HEK293 (cell line): ENCODE measurements around the gene ZNF554.

ENCODE experiments used
- CTCF ChIA-PET: fragments of 350-600 bp; formaldehyde crosslinking; extraction: SDS; loops from one replicate; lab custom pipeline; 2021; ENCODE audit warnings: antibody characterized with exemption; lab: Yijun Ruan, JAX
- POLR2A ChIA-PET: fragments of 300-600 bp; formaldehyde crosslinking; extraction: SDS; loops from one replicate; lab custom pipeline; 2020; ENCODE audit warnings: antibody characterized with exemption, inconsistent platforms; lab: Yijun Ruan, JAX
- H3K27ac ChIP-seq: fragments of 200-500 bp; sonication (Bioruptor generic); 2 replicates; pipeline ENCODE4 v1.5.1; 2014; ENCODE audit warnings: low read depth, low read length, control low read depth, inconsistent platforms; ENCODE audit errors: extremely low read depth
- H3K36me3 ChIP-seq, 2 experiments: fragments of 200-500 bp in 1 of 2; sonication (Bioruptor generic) in 1 of 2; 1 replicate in 1 of 2; 2 replicates in 1 of 2; pipeline ENCODE4 v1.5.1; 2014 to 2017; ENCODE audit warnings: inconsistent platforms in 2 of 2, low read length in 2 of 2; ENCODE audit not compliant: control insufficient read depth in 2 of 2, insufficient read depth in 1 of 2
- H3K4me1 ChIP-seq: fragments of 200-500 bp; sonication (Bioruptor generic); 2 replicates; pipeline ENCODE4 v1.5.1; 2014; ENCODE audit warnings: mild to moderate bottlenecking, low read length, inconsistent platforms; ENCODE audit not compliant: control insufficient read depth, insufficient read depth
- H3K4me3 ChIP-seq: 2 replicates; pipeline ENCODE4 v1.5.1; 2011; ENCODE audit warnings: low read depth, mild to moderate bottlenecking, control low read depth, low read length, moderate library complexity
- H3K9me3 ChIP-seq: fragments of 200-500 bp; sonication (Bioruptor generic); 2 replicates; pipeline ENCODE4 v1.5.1; 2014; ENCODE audit warnings: low read depth, low read length, inconsistent platforms; ENCODE audit not compliant: control insufficient read depth, insufficient read depth
- EGR2 ChIP-seq: fragments of 450-650 bp; formaldehyde crosslinking; IDR thresholded peaks from 2 replicates; pipeline ENCODE4 v1.5.1; 2016; ENCODE audit warnings: low read depth, missing biosample characterization, missing genetic modification characterization
- FEZF1 ChIP-seq: fragments of 450-650 bp; formaldehyde crosslinking; IDR thresholded peaks from 2 replicates; pipeline ENCODE4 v1.5.1; 2016; ENCODE audit warnings: missing biosample characterization, missing genetic modification characterization
- KLF16 ChIP-seq: fragments of 450-650 bp; formaldehyde crosslinking; IDR thresholded peaks from 2 replicates; pipeline ENCODE4 v1.5.1; 2017; ENCODE audit warnings: missing biosample characterization, missing genetic modification characterization
- KLF8 ChIP-seq: fragments of 450-650 bp; formaldehyde crosslinking; IDR thresholded peaks from 2 replicates; pipeline ENCODE4 v1.5.1; 2016; ENCODE audit warnings: missing biosample characterization, missing genetic modification characterization
- KLF9 ChIP-seq: fragments of 450-650 bp; formaldehyde crosslinking; IDR thresholded peaks from 2 replicates; pipeline ENCODE4 v1.5.1; 2016; ENCODE audit warnings: missing biosample characterization, missing genetic modification characterization, low read depth
- SP7 ChIP-seq: fragments of 450-650 bp; formaldehyde crosslinking; IDR thresholded peaks from 2 replicates; pipeline ENCODE4 v1.5.1; 2016; ENCODE audit warnings: missing biosample characterization, missing genetic modification characterization
- WT1 ChIP-seq: fragments of 450-650 bp; formaldehyde crosslinking; IDR thresholded peaks from 2 replicates; pipeline ENCODE4 v1.5.1; 2016; ENCODE audit warnings: missing biosample characterization, missing genetic modification characterization
- ZBTB21 ChIP-seq: fragments of 450-650 bp; formaldehyde crosslinking; IDR thresholded peaks from 2 replicates; pipeline ENCODE4 v1.5.1; 2017; ENCODE audit warnings: missing biosample characterization, missing genetic modification characterization
- ZNF155 ChIP-seq: fragments of 450-650 bp; formaldehyde crosslinking; IDR thresholded peaks from 2 replicates; pipeline ENCODE4 v1.5.1; 2016; ENCODE audit warnings: missing biosample characterization, missing genetic modification characterization
- ZNF530 ChIP-seq: fragments of 450-650 bp; formaldehyde crosslinking; IDR thresholded peaks from 2 replicates; pipeline ENCODE4 v1.5.1; 2016; ENCODE audit warnings: low read depth, missing biosample characterization, missing genetic modification characterization
- ZNF629 ChIP-seq: fragments of 450-650 bp; formaldehyde crosslinking; IDR thresholded peaks from 2 replicates; pipeline ENCODE4 v1.5.1; 2017; ENCODE audit warnings: missing biosample characterization, missing genetic modification characterization
- ZNF660 ChIP-seq: fragments of 450-650 bp; IDR thresholded peaks from 2 replicates; pipeline ENCODE4 v1.5.1; 2018; ENCODE audit warnings: missing biosample characterization, mild to moderate bottlenecking, missing genetic modification characterization
- ZNF670 ChIP-seq: fragments of 450-650 bp; formaldehyde crosslinking; IDR thresholded peaks from 2 replicates; pipeline ENCODE4 v1.5.1; 2016; ENCODE audit warnings: missing biosample characterization, missing genetic modification characterization, low read depth
- ZNF707 ChIP-seq: fragments of 450-650 bp; formaldehyde crosslinking; IDR thresholded peaks from 2 replicates; pipeline ENCODE4 v1.5.1; 2016; ENCODE audit warnings: missing biosample characterization, missing genetic modification characterization
- TF ChIP-seq, protein P1 (sequence below): fragments of 450-650 bp; formaldehyde crosslinking; IDR thresholded peaks from 2 replicates; pipeline ENCODE4 v1.5.1; 2016; ENCODE audit warnings: missing biosample characterization, missing genetic modification characterization
- TF ChIP-seq, protein P2 (sequence below): fragments of 450-650 bp; formaldehyde crosslinking; IDR thresholded peaks from 2 replicates; pipeline ENCODE4 v1.5.1; 2016; ENCODE audit warnings: missing biosample characterization, missing genetic modification characterization, borderline replicate concordance
- TF ChIP-seq, protein P3 (sequence below): fragments of 450-650 bp; formaldehyde crosslinking; IDR thresholded peaks from 2 replicates; pipeline ENCODE4 v1.5.1; 2016; ENCODE audit warnings: missing biosample characterization, missing genetic modification characterization, borderline replicate concordance
- TF ChIP-seq, protein P4 (sequence below): fragments of 450-650 bp; formaldehyde crosslinking; IDR thresholded peaks from 2 replicates; pipeline ENCODE4 v1.5.1; 2017; ENCODE audit warnings: missing biosample characterization, missing genetic modification characterization

ZNF554 gene

DNA sequence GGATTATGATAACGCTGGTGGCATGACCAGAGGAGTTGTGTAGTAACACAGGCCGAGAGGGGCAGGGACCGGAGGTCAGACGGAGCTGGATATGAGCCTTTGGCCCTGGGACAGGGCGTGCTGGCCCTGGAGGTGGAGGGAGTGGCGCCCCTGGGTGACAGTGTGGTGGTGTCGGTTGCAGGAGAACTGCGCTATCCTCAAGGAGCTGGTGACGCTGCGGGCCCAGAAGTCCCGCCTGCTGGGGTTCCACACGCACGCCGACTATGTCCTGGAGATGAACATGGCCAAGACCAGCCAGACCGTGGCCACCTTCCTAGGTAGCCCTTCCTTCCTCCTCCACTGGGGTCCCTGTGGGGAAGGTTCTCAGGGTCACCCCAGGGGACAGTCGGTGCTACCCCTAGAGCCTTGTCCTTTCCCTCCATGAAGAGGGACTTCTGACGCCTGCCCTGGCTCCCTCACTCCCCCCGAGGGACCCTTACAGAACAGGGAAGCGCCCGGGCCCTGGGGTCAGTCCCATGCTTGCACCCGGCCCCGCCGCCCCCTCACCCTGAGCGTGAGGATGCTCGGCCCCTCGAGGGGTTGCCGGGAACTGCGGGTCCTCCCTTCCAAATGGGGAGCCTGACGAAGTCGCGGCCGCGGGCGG is 12.8 kb upstream of the ZNF554 start:
- Histone ChIP-seq H3K27ac (no peak overlapping the region), H3K36me3 (peaks cover 4 to 96% of the 10 kb centered on the region in 2 experiments; a peak in 2 of 3 replicates), H3K9me3 (no peaks in the 10 kb centered on the region), H3K4me1 (no peaks in the 10 kb centered on the region), H3K4me3 (no peak overlapping the region)
- POLR2A ChIA-PET, result no interaction called here
- no peak for TF ChIP-seq KLF16 (tag by site-specific recombination)
- TF ChIP-seq WT1, result no peak
- no peak for TF ChIP-seq ZNF670
- no peak for TF ChIP-seq KLF9 (tag by site-specific recombination)
- TF ChIP-seq ZNF707 (tag by site-specific recombination), result no peak
- no peak for TF ChIP-seq ZNF155 (tag by site-specific recombination)
- TF ChIP-seq ZBTB21 (tag by site-specific recombination), result no peak
- TF ChIP-seq EGR2, result no peak
- TF ChIP-seq FEZF1 (tag by site-specific recombination), result no peak
- TF ChIP-seq, protein P1, sequence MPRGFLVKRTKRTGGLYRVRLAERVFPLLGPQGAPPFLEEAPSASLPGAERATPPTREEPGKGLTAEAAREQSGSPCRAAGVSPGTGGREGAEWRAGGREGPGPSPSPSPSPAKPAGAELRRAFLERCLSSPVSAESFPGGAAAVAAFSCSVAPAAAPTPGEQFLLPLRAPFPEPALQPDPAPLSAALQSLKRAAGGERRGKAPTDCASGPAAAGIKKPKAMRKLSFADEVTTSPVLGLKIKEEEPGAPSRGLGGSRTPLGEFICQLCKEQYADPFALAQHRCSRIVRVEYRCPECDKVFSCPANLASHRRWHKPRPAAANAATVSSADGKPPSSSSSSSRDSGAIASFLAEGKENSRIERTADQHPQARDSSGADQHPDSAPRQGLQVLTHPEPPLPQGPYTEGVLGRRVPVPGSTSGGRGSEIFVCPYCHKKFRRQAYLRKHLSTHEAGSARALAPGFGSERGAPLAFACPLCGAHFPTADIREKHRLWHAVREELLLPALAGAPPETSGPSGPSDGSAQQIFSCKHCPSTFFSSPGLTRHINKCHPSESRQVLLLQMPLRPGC (tag by site-specific recombination), result no peak
- no peak for TF ChIP-seq KLF8 (tag by site-specific recombination)
- TF ChIP-seq ZNF660 (tag by site-specific recombination), result no peak
- TF ChIP-seq SP7 (tag by site-specific recombination), result no peak
- TF ChIP-seq, protein P2, sequence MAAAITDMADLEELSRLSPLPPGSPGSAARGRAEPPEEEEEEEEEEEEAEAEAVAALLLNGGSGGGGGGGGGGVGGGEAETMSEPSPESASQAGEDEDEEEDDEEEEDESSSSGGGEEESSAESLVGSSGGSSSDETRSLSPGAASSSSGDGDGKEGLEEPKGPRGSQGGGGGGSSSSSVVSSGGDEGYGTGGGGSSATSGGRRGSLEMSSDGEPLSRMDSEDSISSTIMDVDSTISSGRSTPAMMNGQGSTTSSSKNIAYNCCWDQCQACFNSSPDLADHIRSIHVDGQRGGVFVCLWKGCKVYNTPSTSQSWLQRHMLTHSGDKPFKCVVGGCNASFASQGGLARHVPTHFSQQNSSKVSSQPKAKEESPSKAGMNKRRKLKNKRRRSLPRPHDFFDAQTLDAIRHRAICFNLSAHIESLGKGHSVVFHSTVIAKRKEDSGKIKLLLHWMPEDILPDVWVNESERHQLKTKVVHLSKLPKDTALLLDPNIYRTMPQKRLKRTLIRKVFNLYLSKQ (tag by site-specific recombination), result no peak
- no peak for TF ChIP-seq ZNF530
- no peak for TF ChIP-seq ZNF629
- TF ChIP-seq, protein P3, sequence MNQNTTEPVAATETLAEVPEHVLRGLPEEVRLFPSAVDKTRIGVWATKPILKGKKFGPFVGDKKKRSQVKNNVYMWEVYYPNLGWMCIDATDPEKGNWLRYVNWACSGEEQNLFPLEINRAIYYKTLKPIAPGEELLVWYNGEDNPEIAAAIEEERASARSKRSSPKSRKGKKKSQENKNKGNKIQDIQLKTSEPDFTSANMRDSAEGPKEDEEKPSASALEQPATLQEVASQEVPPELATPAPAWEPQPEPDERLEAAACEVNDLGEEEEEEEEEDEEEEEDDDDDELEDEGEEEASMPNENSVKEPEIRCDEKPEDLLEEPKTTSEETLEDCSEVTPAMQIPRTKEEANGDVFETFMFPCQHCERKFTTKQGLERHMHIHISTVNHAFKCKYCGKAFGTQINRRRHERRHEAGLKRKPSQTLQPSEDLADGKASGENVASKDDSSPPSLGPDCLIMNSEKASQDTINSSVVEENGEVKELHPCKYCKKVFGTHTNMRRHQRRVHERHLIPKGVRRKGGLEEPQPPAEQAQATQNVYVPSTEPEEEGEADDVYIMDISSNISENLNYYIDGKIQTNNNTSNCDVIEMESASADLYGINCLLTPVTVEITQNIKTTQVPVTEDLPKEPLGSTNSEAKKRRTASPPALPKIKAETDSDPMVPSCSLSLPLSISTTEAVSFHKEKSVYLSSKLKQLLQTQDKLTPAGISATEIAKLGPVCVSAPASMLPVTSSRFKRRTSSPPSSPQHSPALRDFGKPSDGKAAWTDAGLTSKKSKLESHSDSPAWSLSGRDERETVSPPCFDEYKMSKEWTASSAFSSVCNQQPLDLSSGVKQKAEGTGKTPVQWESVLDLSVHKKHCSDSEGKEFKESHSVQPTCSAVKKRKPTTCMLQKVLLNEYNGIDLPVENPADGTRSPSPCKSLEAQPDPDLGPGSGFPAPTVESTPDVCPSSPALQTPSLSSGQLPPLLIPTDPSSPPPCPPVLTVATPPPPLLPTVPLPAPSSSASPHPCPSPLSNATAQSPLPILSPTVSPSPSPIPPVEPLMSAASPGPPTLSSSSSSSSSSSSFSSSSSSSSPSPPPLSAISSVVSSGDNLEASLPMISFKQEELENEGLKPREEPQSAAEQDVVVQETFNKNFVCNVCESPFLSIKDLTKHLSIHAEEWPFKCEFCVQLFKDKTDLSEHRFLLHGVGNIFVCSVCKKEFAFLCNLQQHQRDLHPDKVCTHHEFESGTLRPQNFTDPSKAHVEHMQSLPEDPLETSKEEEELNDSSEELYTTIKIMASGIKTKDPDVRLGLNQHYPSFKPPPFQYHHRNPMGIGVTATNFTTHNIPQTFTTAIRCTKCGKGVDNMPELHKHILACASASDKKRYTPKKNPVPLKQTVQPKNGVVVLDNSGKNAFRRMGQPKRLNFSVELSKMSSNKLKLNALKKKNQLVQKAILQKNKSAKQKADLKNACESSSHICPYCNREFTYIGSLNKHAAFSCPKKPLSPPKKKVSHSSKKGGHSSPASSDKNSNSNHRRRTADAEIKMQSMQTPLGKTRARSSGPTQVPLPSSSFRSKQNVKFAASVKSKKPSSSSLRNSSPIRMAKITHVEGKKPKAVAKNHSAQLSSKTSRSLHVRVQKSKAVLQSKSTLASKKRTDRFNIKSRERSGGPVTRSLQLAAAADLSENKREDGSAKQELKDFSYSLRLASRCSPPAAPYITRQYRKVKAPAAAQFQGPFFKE (tag by site-specific recombination), result no peak
- TF ChIP-seq, protein P4, sequence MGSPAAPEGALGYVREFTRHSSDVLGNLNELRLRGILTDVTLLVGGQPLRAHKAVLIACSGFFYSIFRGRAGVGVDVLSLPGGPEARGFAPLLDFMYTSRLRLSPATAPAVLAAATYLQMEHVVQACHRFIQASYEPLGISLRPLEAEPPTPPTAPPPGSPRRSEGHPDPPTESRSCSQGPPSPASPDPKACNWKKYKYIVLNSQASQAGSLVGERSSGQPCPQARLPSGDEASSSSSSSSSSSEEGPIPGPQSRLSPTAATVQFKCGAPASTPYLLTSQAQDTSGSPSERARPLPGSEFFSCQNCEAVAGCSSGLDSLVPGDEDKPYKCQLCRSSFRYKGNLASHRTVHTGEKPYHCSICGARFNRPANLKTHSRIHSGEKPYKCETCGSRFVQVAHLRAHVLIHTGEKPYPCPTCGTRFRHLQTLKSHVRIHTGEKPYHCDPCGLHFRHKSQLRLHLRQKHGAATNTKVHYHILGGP (tag by site-specific recombination), result no peak
- CTCF ChIA-PET, result interaction anchor here (1.0 kb wide), 1 partner anchor 12 kb away, joined by 5 read pairs; no protein-coding TSS in a partner anchor
